GM12878 (cell line): ENCODE measurements around the gene AGAP1. TPM values are rescaled to one million over a fixed set of nuclear protein-coding genes. Genes with fewer than 3 reads are reported as not detected.

Experiments
- ATAC-seq: fragments of 200-7000 bp; cut with Tn5 transposase; 3 replicates; pipeline ENCODE4 v1.9.1; 2020; ENCODE audit warnings: mild to moderate bottlenecking, moderate library complexity
- BruUV-seq: library from RNA; stranded (reverse); fragments of 400-500 nt; replicated peaks from 2 replicates; lab custom pipeline; 2021; lab: Mats Ljungman, UMichigan
- CTCF ChIA-PET: fragments of 300-600 bp; sonication (Branson Sonifier 250); formaldehyde crosslinking; extraction: SDS; loops from one replicate; lab custom pipeline; 2021; ENCODE audit warnings: inconsistent platforms; lab: Yijun Ruan, JAX
- POLR2A ChIA-PET: fragments of 350-600 bp; formaldehyde crosslinking; extraction: SDS; loops from one replicate; lab custom pipeline; 2021; ENCODE audit warnings: inconsistent platforms; lab: Charles Lee
- RAD21 ChIA-PET: fragments of 300-600 bp; sonication (Branson Sonifier 250); formaldehyde crosslinking; loops from one replicate; lab custom pipeline; 2023; ENCODE audit warnings: antibody characterized with exemption; ENCODE audit not compliant: unreplicated experiment; lab: Charles Lee
- SMC1A ChIA-PET: fragments of 300-600 bp; sonication (Branson Sonifier 250); formaldehyde crosslinking; loops from one replicate; lab custom pipeline; 2023; ENCODE audit not compliant: unreplicated experiment, uncharacterized antibody; lab: Charles Lee
- DNase-seq: peaks from one replicate; pipeline ENCODE4 v3.0.0-alpha.2; 2011; ENCODE audit warnings: low read depth, low spot score
- FAIRE-seq: peaks from 3 replicates; lab custom pipeline; 2011; peaks lifted over from hg19 to GRCh38; lab: Jason Lieb, UNC
- H2AFZ ChIP-seq: 2 replicates; pipeline ENCODE4 v1.6.0; 2011; ENCODE audit warnings: low read depth, low read length, control low read depth; ENCODE audit not compliant: control insufficient read depth
- H3K27ac ChIP-seq: 2 replicates; pipeline ENCODE4 v1.5.1; 2011; ENCODE audit warnings: control low read depth; ENCODE audit not compliant: control insufficient read depth, insufficient read depth
- H3K27me3 ChIP-seq, 2 experiments: replicated peaks in 1 of 2; 2 replicates each; pipeline versions ENCODE4 v1.6.0 to v1.6.1; 2011; ENCODE audit warnings: low read length in 1 of 2; ENCODE audit not compliant: control insufficient read depth in 2 of 2, insufficient read depth in 2 of 2
- H3K36me3 ChIP-seq, 2 experiments: 2 replicates each; pipeline ENCODE4 v1.5.1; 2011; ENCODE audit warnings: low read length in 1 of 2; ENCODE audit not compliant: control insufficient read depth in 2 of 2, insufficient read depth in 2 of 2
- H3K4me1 ChIP-seq: 2 replicates; pipeline ENCODE4 v1.6.1; 2011; ENCODE audit warnings: mild to moderate bottlenecking, low read length, moderate library complexity, mixed read lengths; ENCODE audit not compliant: control insufficient read depth, insufficient read depth
- H3K4me2 ChIP-seq: 2 replicates; pipeline ENCODE4 v1.6.0; 2011; ENCODE audit warnings: control low read depth; ENCODE audit not compliant: control insufficient read depth, insufficient read depth
- H3K4me3 ChIP-seq: fragments of 200-600 bp; sonication (generic); 2 replicates; pipeline ENCODE4 v1.5.1; 2016
- H3K79me2 ChIP-seq: 2 replicates; pipeline ENCODE4 v1.6.0; 2011; ENCODE audit warnings: low read length; ENCODE audit not compliant: control insufficient read depth, insufficient read depth
- H3K9ac ChIP-seq: 2 replicates; pipeline ENCODE4 v1.8.0; 2011; ENCODE audit warnings: low read length, control low read depth, mixed read lengths; ENCODE audit not compliant: control insufficient read depth, insufficient read depth
- H3K9me3 ChIP-seq: replicated peaks from 3 replicates; pipeline ENCODE4 v1.5.1; 2011; ENCODE audit warnings: mild to moderate bottlenecking, low read length; ENCODE audit not compliant: control insufficient read depth, insufficient read depth
- H4K20me1 ChIP-seq: 2 replicates; pipeline ENCODE4 v1.6.0; 2011; ENCODE audit not compliant: control insufficient read depth, insufficient read depth
- ASH2L ChIP-seq: fragments of 300-600, 200-600 bp; sonication (generic); IDR thresholded peaks from 2 replicates; pipeline ENCODE4 v1.6.1; 2017; ENCODE audit warnings: low read depth, mild to moderate bottlenecking, borderline replicate concordance
- BMI1 ChIP-seq: fragments of 450-650 bp; IDR thresholded peaks from 2 replicates; pipeline ENCODE4 v1.6.1; 2016; ENCODE audit warnings: mild to moderate bottlenecking, moderate library complexity, borderline replicate concordance
- CREB1 ChIP-seq: IDR thresholded peaks from 2 replicates; pipeline ENCODE4 v1.6.1; 2012; ENCODE audit warnings: low read depth, mild to moderate bottlenecking, inconsistent platforms
- KDM1A ChIP-seq: fragments of 200-600 bp; sonication (generic); IDR thresholded peaks from 2 replicates; pipeline ENCODE4 v1.6.1; 2016; ENCODE audit warnings: borderline replicate concordance
- MTA3 ChIP-seq: IDR thresholded peaks from 2 replicates; pipeline ENCODE4 v1.6.1; 2012; ENCODE audit warnings: low read length, inconsistent platforms, borderline replicate concordance
- NBN ChIP-seq: fragments of 450-650 bp; IDR thresholded peaks from 2 replicates; pipeline ENCODE4 v1.6.1; 2016
- NFYB ChIP-seq: IDR thresholded peaks from 2 replicates; pipeline ENCODE4 v1.6.1; 2011; ENCODE audit warnings: low read depth, mild to moderate bottlenecking, low read length, improper control_type of control experiment, moderate library complexity; ENCODE audit not compliant: insufficient read depth
- NR2C2 ChIP-seq: IDR thresholded peaks from 2 replicates; pipeline ENCODE4 v1.6.1; 2011; ENCODE audit warnings: borderline replicate concordance, low read depth; ENCODE audit not compliant: control insufficient read depth, insufficient read length
- POLR2A ChIP-seq: IDR thresholded peaks from 2 replicates; pipeline ENCODE4 v1.6.1; 2011; ENCODE audit warnings: low read depth, mild to moderate bottlenecking, low read length
- POU2F2 ChIP-seq: IDR thresholded peaks from 3 replicates; pipeline ENCODE4 v1.6.1; 2011; ENCODE audit warnings: low read depth, mild to moderate bottlenecking, low read length, borderline replicate concordance
- RCOR1 ChIP-seq: conservative IDR thresholded peaks from 2 replicates; pipeline ENCODE4 v1.6.1; 2012; ENCODE audit warnings: low read depth, low read length, improper control_type of control experiment
- RELA ChIP-seq: fragments of 450-650 bp; IDR thresholded peaks from 2 replicates; pipeline ENCODE4 v1.8.0; 2014; ENCODE audit warnings: borderline replicate concordance; ENCODE audit not compliant: partially characterized antibody
- SIX5 ChIP-seq: IDR thresholded peaks from 2 replicates; pipeline ENCODE4 v1.6.1; 2011; ENCODE audit warnings: mild to moderate bottlenecking, low read depth, low read length, moderate library complexity; ENCODE audit not compliant: severe bottlenecking
- SUPT20H ChIP-seq: IDR thresholded peaks from 2 replicates; pipeline ENCODE4 v1.6.1; 2011; ENCODE audit warnings: low read depth, mild to moderate bottlenecking, low read length, moderate library complexity, borderline replicate concordance; ENCODE audit not compliant: control insufficient read depth
- TARDBP ChIP-seq: IDR thresholded peaks from 2 replicates; pipeline ENCODE4 v1.6.1; 2016; ENCODE audit warnings: borderline replicate concordance
- WRNIP1 ChIP-seq: IDR thresholded peaks from 2 replicates; pipeline ENCODE4 v1.6.1; 2011; ENCODE audit warnings: low read depth, low read length, improper control_type of control experiment, borderline replicate concordance
- ZNF622 ChIP-seq: fragments of 450-650 bp; IDR thresholded peaks from 2 replicates; pipeline ENCODE4 v1.6.1; 2017; ENCODE audit warnings: mild to moderate bottlenecking, inconsistent platforms
- ZSCAN29 ChIP-seq: fragments of 450-650 bp; IDR thresholded peaks from 2 replicates; pipeline ENCODE4 v1.6.1; 2017; ENCODE audit warnings: mild to moderate bottlenecking, moderate library complexity
- WGBS: methylation state at CpG from one replicate; pipeline ENCODE4 v1.1.6; 2016; ENCODE audit warnings: low lambda C conversion rate; ENCODE audit not compliant: insufficient replicate concordance, insufficient coverage; ENCODE audit errors: missing lambda C conversion rate; 5-methylcytosine and 5-hydroxymethylcytosine counted together
- in situ Hi-C: fragments of 300-500 bp; cut with MboI; formaldehyde crosslinking; loops from 9 replicates; pipeline ENCODE4 v1.14.3; 2018; ENCODE audit warnings: mixed read lengths
- intact Hi-C: fragments of 100-400 bp; cut with micrococcal nuclease; formaldehyde crosslinking; loops from one replicate; pipeline ENCODE4 v1.14.2; 2022; ENCODE audit not compliant: unreplicated experiment
- polyA plus RNA-seq, 11 experiments: library from polyadenylated mRNA; depleted of rRNA in 4 of 11; unstranded in 6 of 11; stranded (reverse) in 5 of 11; fragments of >200 nt; fragmentation: Nextera tagmentation in 4 of 11; fragmentation: Illumina TruSeq in 1 of 11; extraction: Ambion mirVana in 4 of 11; extraction: Trizol in 1 of 11; gene quantifications; 1 replicate in 1 of 11; 2 replicates in 10 of 11; pipeline versions ENCODE4 v1.2.1 to v1.2.3, GENCODE V29; 2011 to 2016; ENCODE audit warnings: inconsistent platforms in 2 of 11, missing spikeins in 2 of 11, low read depth in 1 of 11
- total RNA-seq, 4 experiments: library from RNA; depleted of rRNA in 3 of 4; stranded (reverse); fragments of >200 nt in 3 of 4; fragmentation: Illumina TruSeq in 1 of 4; extraction: Trizol in 1 of 4; gene quantifications; 2 replicates each; pipeline versions ENCODE4 v1.2.1 to v1.2.3, GENCODE V29; 2013 to 2021
- TF ChIP-seq, protein P1 (sequence below): fragments of 450-650 bp; formaldehyde crosslinking; IDR thresholded peaks from 2 replicates; pipeline ENCODE4 v1.4.0; 2022; ENCODE audit warnings: mild to moderate bottlenecking, moderate library complexity
- TF ChIP-seq, protein P2 (sequence below): fragments of 450-650 bp; IDR thresholded peaks from 2 replicates; pipeline ENCODE4 v1.6.1; 2014; ENCODE audit warnings: mild to moderate bottlenecking

The AGAP1 gene
- total and polyA plus RNA-seq, 10 of the 15 experiments (the other 5 are each of a cell fraction or from before 2014, with no cell fraction given) = 0.05 to 0.15 (median 0.06) TPM; not detected in 7

DNA sequence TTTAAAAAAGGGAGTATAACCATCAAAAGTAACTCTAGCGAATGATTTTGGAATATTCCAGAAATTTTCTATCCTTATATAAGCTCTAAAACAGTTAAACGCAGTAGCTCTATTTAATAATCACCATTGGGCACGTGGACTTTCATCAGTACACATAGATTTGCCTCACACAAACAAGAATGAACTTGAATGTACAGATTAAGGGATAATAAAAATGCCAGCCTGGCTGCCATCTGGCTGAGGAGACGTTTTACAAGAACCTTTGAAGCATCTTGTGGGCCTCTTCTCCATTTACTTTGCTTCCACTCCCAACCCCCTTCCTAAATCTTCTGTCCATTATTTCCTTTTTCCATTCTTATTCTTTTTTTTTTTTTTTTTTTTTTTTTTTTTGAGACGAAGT is 47.2 kb downstream of the AGAP1 start:
- TF ChIP-seq POLR2A (no peak), NFYB (no peak), SIX5 (no peak), RCOR1 (no peak), ZNF622 (no peak), BMI1 (no peak), ZSCAN29 (no peak), RELA (no peak), SUPT20H (no peak), NR2C2 (no peak), KDM1A (no peak), POU2F2 (no peak), MTA3 (no peak), WRNIP1 (no peak), NBN (no peak), CREB1 (no peak), ASH2L (no peak), TARDBP (no peak)
- TF ChIP-seq, protein P1, sequence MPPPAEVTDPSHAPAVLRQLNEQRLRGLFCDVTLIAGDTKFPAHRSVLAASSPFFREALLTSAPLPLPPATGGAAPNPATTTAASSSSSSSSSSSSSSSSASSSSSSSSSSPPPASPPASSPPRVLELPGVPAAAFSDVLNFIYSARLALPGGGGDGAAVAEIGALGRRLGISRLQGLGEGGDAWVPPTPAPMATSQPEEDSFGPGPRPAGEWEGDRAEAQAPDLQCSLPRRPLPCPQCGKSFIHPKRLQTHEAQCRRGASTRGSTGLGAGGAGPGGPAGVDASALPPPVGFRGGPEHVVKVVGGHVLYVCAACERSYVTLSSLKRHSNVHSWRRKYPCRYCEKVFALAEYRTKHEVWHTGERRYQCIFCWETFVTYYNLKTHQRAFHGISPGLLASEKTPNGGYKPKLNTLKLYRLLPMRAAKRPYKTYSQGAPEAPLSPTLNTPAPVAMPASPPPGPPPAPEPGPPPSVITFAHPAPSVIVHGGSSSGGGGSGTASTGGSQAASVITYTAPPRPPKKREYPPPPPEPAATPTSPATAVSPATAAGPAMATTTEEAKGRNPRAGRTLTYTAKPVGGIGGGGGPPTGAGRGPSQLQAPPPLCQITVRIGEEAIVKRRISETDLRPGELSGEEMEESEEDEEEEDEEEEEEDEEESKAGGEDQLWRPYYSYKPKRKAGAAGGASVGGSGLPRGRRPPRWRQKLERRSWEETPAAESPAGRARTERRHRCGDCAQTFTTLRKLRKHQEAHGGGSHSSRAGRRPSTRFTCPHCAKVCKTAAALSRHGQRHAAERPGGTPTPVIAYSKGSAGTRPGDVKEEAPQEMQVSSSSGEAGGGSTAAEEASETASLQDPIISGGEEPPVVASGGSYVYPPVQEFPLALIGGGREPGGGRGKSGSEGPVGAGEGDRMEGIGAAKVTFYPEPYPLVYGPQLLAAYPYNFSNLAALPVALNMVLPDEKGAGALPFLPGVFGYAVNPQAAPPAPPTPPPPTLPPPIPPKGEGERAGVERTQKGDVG (CRISPR knock-in tag) = no peak
- TF ChIP-seq, protein P2, sequence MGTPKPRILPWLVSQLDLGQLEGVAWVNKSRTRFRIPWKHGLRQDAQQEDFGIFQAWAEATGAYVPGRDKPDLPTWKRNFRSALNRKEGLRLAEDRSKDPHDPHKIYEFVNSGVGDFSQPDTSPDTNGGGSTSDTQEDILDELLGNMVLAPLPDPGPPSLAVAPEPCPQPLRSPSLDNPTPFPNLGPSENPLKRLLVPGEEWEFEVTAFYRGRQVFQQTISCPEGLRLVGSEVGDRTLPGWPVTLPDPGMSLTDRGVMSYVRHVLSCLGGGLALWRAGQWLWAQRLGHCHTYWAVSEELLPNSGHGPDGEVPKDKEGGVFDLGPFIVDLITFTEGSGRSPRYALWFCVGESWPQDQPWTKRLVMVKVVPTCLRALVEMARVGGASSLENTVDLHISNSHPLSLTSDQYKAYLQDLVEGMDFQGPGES = no peak
- CTCF ChIA-PET = no interaction called here

More for the DNA sequence above, 47.2 kb downstream of the AGAP1 start:
- in situ Hi-C loops (no loop called here), intact Hi-C loops (no loop called here)
- no peak for DNase-seq
- ChIA-PET SMC1A (no interaction called here), POLR2A (no interaction called here), RAD21 (no interaction called here)
- no peaks in the 10 kb centered on the region for H3K36me3 ChIP-seq
- no peaks in the 10 kb centered on the region for H3K27me3 ChIP-seq
- H3K27ac ChIP-seq = no peak overlapping the region
- no peak for ATAC-seq
- no peak overlapping the region for H3K9ac ChIP-seq
- H4K20me1 ChIP-seq = no peaks in the 10 kb centered on the region
- H3K79me2 ChIP-seq = no peaks in the 10 kb centered on the region
- no peak for FAIRE-seq
- no peak overlapping the region for H2AFZ ChIP-seq
- WGBS = 17% methylated on average over 4 of the region's 5 CpGs
- no peak overlapping the region for H3K4me2 ChIP-seq
- H3K9me3 ChIP-seq = no peaks in the 10 kb centered on the region
- BruUV-seq = no TSS peak
- no peaks in the 10 kb centered on the region for H3K4me1 ChIP-seq
- no peak overlapping the region for H3K4me3 ChIP-seq
